ENCODE data around the gene CFAP20DC.

The CFAP20DC gene

DNA sequence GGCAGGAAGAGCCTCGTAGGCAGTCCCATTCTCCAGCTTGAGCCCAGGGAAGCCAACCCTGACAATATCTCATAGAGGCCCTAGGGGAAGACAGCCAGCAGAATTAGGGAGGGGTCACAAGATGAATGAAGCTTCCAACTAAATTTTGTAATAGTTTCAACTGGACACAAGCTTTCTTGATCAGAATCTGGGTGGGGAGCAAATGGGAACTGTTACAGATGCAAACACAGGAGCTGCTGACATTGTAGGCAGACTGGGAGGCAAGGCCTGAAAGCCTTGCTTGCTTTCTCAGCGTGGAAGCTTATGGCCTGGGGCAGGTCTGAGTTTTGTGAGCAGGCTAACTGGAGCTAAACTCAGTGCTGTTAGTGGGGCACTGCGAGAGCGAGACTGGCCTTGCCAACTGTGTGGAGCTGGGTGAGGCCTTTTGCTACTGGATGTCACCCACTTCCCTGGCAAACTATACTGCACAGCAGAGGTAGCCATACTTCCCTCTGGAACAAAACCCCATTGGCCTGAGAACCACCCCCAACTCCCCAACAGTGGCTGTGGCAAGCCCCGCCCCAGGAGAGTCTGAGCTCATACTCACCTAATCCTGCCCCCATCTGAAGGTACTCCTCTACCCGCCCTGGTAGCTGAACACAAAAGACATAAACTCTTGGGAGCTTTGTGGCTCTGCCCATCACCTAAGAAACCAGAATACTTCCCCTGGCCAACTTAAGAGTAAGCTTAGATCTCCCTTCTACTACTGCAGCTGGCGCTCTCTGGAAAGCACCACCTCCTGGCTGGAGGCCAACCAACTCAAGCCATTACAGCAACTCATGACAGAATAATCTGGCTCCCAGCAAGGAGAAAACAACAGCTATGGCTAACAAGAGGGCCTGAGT, 42.9 kb downstream of the CFAP20DC start:
- H3K4me3 ChIP-seq (ENCODE audit: low read depth, low read length), result no peak overlapping the region
- TF ChIP-seq, protein P1, sequence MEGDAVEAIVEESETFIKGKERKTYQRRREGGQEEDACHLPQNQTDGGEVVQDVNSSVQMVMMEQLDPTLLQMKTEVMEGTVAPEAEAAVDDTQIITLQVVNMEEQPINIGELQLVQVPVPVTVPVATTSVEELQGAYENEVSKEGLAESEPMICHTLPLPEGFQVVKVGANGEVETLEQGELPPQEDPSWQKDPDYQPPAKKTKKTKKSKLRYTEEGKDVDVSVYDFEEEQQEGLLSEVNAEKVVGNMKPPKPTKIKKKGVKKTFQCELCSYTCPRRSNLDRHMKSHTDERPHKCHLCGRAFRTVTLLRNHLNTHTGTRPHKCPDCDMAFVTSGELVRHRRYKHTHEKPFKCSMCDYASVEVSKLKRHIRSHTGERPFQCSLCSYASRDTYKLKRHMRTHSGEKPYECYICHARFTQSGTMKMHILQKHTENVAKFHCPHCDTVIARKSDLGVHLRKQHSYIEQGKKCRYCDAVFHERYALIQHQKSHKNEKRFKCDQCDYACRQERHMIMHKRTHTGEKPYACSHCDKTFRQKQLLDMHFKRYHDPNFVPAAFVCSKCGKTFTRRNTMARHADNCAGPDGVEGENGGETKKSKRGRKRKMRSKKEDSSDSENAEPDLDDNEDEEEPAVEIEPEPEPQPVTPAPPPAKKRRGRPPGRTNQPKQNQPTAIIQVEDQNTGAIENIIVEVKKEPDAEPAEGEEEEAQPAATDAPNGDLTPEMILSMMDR (IDR thresholded peaks at IDR 0.05; ENCODE audit: borderline replicate concordance, insufficient read depth, low read depth, low read length), result no peak

GRCh38 chr3:59001675-59002074, 48.1 kb downstream of the CFAP20DC start:
- TF ChIP-seq, protein P1 (IDR thresholded peaks at IDR 0.05; ENCODE audit: borderline replicate concordance, insufficient read depth, low read depth, low read length), result no peak

DNA sequence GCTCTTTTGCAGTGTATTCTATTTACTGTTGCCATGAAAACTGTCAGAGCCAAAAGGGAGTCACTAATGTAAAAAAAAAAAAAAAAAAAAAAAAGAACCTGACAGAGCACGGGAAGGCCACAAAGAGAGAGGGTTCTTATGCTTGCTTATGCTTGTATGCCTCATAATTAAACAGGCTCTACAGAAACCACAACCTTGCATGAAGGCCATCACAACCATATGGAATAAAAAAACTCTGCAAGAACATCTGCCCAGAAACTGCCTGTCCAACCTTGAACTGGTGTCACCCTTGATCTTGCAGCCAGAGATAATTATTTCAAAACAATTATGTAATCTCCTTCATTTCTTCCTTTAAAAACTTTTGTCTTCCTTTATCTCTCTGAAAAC, 50.1 kb downstream of the CFAP20DC start:
- TF ChIP-seq, protein P1 (IDR thresholded peaks at IDR 0.05; ENCODE audit: borderline replicate concordance, insufficient read depth, low read depth, low read length), result no peak
- H3K4me3 ChIP-seq (ENCODE audit: low read depth, low read length), result no peak overlapping the region

More at GRCh38 chr3:59001675-59002074, 48.1 kb downstream of the CFAP20DC start:
- H3K4me3 ChIP-seq (ENCODE audit: low read depth, low read length), result no peak overlapping the region

- no peak overlapping the region for H3K4me3 ChIP-seq (ENCODE audit: low read depth, low read length)
These were observed 50.6 kb downstream of the CFAP20DC start for GRCh38 chr3:58999134-58999773.

GRCh38 chr3:58998476-58999117, 51.2 kb downstream of the CFAP20DC start:
- H3K4me3 ChIP-seq (ENCODE audit: low read depth, low read length), result no peak overlapping the region
- TF ChIP-seq, protein P1 (IDR thresholded peaks at IDR 0.05; ENCODE audit: borderline replicate concordance, insufficient read depth, low read depth, low read length), result no peak

More at GRCh38 chr3:58999134-58999773, 50.6 kb downstream of the CFAP20DC start:
- TF ChIP-seq, protein P1 (IDR thresholded peaks at IDR 0.05; ENCODE audit: borderline replicate concordance, insufficient read depth, low read depth, low read length), result no peak

GRCh38 chr3:58996730-58997129, 53.1 kb downstream of the CFAP20DC start:
- no peak overlapping the region for H3K4me3 ChIP-seq (ENCODE audit: low read depth, low read length)
- TF ChIP-seq, protein P1 (IDR thresholded peaks at IDR 0.05; ENCODE audit: borderline replicate concordance, insufficient read depth, low read depth, low read length), result no peak
